Cardiac muscle cell (in vitro differentiated cells and primary cell): ENCODE data around the gene ACVRL1. TPM values are rescaled to one million over a fixed set of nuclear protein-coding genes. Genes with fewer than 3 reads are reported as not detected.

Source experiments
- DNase-seq, 2 donors: peaks; one replicate each; pipeline versions ENCODE4 v3.0.0 to v3.0.0-alpha.2; 2010 to 2017; ENCODE audit warnings: low read depth in 1 of 2, low spot score in 1 of 2
- H3K27ac ChIP-seq: fragments of 200-600 bp; sonication (generic); 2 replicates; pipeline ENCODE4 v1.5.1; 2016
- H3K27me3 ChIP-seq: fragments of 200-600 bp; sonication (generic); 2 replicates; pipeline ENCODE4 v1.6.0; 2016; ENCODE audit warnings: control low read depth
- H3K36me3 ChIP-seq: fragments of 200-600 bp; sonication (generic); 2 replicates; pipeline ENCODE4 v1.5.1; 2016; ENCODE audit warnings: control low read depth
- H3K4me1 ChIP-seq: fragments of 200-600 bp; sonication (generic); 2 replicates; pipeline ENCODE4 v1.8.1; 2017; ENCODE audit warnings: low read depth, mild to moderate bottlenecking, mixed run types
- H3K4me3 ChIP-seq: fragments of 200-600 bp; sonication (generic); 2 replicates; pipeline ENCODE4 v1.5.1; 2016; ENCODE audit warnings: mild to moderate bottlenecking
- H3K9me3 ChIP-seq: fragments of 200-600 bp; sonication (generic); 2 replicates; pipeline ENCODE4 v1.5.1; 2017; ENCODE audit warnings: low read depth, mild to moderate bottlenecking, control low read depth
- CTCF ChIP-seq: IDR thresholded peaks from 2 replicates; pipeline ENCODE4 v1.5.1; 2012; ENCODE audit warnings: low read depth, mild to moderate bottlenecking, low read length
- polyA plus RNA-seq: library from polyadenylated mRNA; unstranded; fragments of >200 nt; fragmentation: Nextera tagmentation; extraction: Ambion mirVana; gene quantifications from 2 replicates; pipeline ENCODE4 v1.2.1, GENCODE V29; 2016
- total RNA-seq: library from RNA; depleted of rRNA; stranded (reverse); fragments of >200 nt; gene quantifications from 2 replicates; pipeline ENCODE4 v1.2.3, GENCODE V29; 2016

The ACVRL1 gene
- total and polyA plus RNA-seq, 2 experiments from 2014 or later: 5.5 TPM; not detected in 1

- TF ChIP-seq CTCF: no peak
- peak in 1 of 2 donors; percentile 95 for DNase-seq
- no peak overlapping the region for H3K27ac ChIP-seq
These were observed 21.1 kb upstream of the ACVRL1 start for GRCh38 chr12:51886021-51886710.

GRCh38 chr12:51887476-51888315 lies 19.6 kb upstream of the ACVRL1 start, which contains the start of gene ANKRD33:
Gene ANKRD33, plus strand, starts transcription at chr12:51888103. Its CDS starts 84 bp downstream, at chr12:51888187.
- no peak for TF ChIP-seq CTCF
- peak; percentile 52 to 63 for DNase-seq
- Histone ChIP-seq H3K9me3 (no peaks in the 10 kb centered on the region), H3K4me3 (no peak within 1 kb of the TSS), H3K27me3 (no peaks in the 10 kb centered on the region), H3K27ac (no peak within 1 kb of the TSS), H3K36me3 (no peaks in the 10 kb centered on the region), H3K4me1 (no peaks in the 10 kb centered on the region)

More at GRCh38 chr12:51886021-51886710, 21.1 kb upstream of the ACVRL1 start:
- Histone ChIP-seq H3K27me3 (no peaks in the 10 kb centered on the region), H3K36me3 (no peaks in the 10 kb centered on the region), H3K4me3 (no peak overlapping the region), H3K9me3 (no peaks in the 10 kb centered on the region), H3K4me1 (no peaks in the 10 kb centered on the region)

GRCh38 chr12:51888316-51889215 lies 18.7 kb upstream of the ACVRL1 start:
- no peaks in the 10 kb centered on the region for H3K9me3 ChIP-seq
- H3K27ac ChIP-seq: no peak overlapping the region
- no peak for TF ChIP-seq CTCF
- H3K4me3 ChIP-seq: no peak overlapping the region
- no peaks in the 10 kb centered on the region for H3K27me3 ChIP-seq
- H3K36me3 ChIP-seq: no peaks in the 10 kb centered on the region
- no peaks in the 10 kb centered on the region for H3K4me1 ChIP-seq
- DNase-seq: no peak

GRCh38 chr12:51889216-51890132 lies 17.8 kb upstream of the ACVRL1 start:
- H3K9me3 ChIP-seq: no peaks in the 10 kb centered on the region
- H3K4me3 ChIP-seq: no peak overlapping the region
- H3K36me3 ChIP-seq: no peaks in the 10 kb centered on the region
- H3K27me3 ChIP-seq: no peaks in the 10 kb centered on the region
- DNase-seq: no peak
- peak; percentile 34 for TF ChIP-seq CTCF
- no peaks in the 10 kb centered on the region for H3K4me1 ChIP-seq
- H3K27ac ChIP-seq: no peak overlapping the region
